ENCODE measurements around the gene SMAD7.

SMAD7 gene

DNA sequence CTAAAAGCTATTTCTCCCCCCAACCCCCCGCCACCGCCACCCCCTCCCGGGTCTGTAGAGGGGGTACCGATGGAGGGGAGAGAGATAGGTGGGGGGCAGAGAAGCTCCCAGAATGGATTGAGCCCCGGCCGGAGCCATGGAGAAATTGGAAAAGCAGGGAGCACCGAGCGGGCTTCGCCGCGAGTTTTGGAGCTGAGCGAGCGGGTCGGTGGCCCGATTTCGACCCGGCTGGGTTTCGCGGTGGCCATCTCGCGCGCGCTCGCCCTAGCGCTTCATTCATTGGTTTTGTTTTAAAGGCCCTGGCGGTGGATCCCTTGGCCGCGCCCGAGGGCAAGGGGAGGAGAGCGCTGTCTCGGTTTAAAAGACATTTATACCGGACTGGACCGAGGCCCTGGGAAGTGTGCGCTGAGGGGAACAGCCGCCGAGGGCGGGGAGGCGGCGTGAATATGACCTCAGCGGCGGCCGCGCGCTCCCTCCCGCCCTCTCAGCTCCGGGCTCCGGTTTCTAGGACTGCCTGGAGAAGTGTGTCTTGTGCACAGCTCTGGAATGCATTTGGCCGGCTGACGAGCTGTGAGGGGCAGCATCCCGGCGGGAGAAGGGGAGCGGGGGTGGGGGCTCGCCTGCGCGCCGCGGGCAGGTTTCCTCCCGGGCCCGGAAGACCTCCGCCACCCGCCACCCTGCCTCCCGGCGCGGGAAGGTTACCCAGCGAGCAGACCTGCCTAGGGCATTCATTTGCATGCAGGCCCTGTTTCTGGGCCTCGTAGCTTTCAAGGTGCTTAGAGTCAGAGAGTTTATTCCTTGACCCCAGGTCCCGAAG, 1.7 kb upstream of the SMAD7 start:
- peak overlapping the region; percentile 94 for H3K27ac ChIP-seq
- no peak for TF ChIP-seq ZFX (IDR thresholded peaks at IDR 0.05; ENCODE audit: borderline replicate concordance)
- TF ChIP-seq, protein P1, sequence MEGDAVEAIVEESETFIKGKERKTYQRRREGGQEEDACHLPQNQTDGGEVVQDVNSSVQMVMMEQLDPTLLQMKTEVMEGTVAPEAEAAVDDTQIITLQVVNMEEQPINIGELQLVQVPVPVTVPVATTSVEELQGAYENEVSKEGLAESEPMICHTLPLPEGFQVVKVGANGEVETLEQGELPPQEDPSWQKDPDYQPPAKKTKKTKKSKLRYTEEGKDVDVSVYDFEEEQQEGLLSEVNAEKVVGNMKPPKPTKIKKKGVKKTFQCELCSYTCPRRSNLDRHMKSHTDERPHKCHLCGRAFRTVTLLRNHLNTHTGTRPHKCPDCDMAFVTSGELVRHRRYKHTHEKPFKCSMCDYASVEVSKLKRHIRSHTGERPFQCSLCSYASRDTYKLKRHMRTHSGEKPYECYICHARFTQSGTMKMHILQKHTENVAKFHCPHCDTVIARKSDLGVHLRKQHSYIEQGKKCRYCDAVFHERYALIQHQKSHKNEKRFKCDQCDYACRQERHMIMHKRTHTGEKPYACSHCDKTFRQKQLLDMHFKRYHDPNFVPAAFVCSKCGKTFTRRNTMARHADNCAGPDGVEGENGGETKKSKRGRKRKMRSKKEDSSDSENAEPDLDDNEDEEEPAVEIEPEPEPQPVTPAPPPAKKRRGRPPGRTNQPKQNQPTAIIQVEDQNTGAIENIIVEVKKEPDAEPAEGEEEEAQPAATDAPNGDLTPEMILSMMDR (IDR thresholded peaks at IDR 0.05), result no peak

DNA sequence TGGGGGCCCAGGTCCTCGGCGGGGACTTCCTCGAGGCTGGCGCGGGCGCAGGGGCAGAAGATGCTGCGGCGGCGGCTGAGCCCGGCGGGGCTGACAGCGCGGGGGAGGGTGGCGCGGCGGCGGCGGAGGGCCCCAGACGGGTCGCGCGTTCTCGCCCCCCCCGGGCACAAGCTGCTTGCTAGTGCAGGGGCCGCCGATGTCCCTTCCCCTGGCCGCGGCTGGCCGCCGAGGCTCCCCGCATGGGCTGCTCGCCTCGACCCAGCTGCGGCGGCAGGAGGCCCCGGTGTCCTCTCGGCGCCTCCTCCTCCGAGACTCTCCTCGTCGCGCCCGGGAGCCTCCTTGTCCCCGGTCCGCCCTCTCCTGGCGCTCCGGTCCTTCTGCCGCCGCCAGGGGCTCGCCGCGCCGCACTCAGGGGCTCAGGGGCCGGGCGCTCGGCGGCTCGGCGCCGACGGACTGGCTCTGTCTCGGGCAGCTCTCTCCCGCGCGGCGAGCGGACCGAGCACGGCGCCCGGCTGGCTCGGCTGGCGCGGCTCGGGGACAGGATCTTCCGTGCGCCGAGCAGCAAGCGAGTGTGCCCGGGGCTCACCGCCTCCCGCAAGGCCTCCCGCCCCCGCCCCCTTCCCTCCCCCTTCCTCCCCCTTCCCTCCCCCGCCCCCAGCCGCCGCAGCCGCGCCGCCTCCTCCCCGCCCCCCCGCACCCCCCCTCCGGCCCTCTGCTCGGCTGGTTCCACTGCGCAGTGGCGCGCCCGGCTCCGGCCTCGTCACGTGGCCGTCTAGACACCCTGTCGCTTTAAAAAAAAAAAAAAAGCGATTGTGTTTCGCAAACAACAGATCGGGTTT, 902 bp upstream of the SMAD7 start:
- TF ChIP-seq, protein P1 (IDR thresholded peaks at IDR 0.05), result peak; percentile 29
- TF ChIP-seq ZFX (IDR thresholded peaks at IDR 0.05; ENCODE audit: borderline replicate concordance), result no peak

DNA sequence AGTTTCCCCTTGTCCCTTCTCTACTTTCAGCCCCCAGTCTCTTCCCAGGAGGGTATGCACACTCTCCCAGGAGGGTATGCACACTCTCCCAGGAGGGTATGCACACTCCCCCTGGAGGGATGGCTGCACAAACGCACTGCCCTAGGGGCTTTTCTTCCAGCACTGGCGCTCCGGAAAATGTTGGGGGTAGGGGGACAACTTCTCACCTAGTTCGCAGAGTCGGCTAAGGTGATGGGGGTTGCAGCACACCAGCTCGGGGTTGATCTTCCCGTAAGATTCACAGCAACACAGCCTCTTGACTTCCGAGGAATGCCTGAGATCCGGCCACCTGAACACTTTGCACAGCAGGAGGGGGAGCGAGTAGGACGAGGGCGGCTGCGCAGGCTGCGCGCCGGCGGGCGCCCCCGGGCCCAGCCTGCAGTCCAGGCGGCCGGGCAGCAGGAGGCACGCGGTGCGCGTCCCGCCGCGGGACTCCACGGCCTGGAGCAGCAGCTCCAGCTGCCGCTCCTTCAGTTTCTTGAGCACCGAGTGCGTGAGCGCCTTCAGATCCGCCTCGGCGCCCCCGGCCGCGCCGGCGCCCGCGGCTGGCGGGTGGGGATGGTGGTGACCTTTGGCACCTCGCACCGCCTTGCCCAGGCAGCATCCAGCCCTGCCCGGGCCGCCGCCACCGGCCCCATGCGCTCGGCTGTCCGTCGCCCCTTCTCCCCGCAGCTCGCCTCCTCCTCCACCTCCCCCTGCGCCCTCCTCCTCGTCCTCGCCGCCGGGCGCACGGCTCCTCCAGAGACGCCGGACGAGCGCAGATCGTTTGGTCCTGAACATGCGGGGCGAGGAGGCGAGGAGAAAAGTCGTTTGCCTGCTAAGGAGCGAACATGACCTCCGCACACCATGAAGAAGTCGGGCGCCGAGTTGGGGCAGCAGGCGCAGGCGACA, 894 bp downstream of the SMAD7 start:
- H3K27ac ChIP-seq, result peak overlapping the region; percentile 94

More for the DNA sequence above, 902 bp upstream of the SMAD7 start:
- H3K27ac ChIP-seq, result peak overlapping the region; percentile 94

DNA sequence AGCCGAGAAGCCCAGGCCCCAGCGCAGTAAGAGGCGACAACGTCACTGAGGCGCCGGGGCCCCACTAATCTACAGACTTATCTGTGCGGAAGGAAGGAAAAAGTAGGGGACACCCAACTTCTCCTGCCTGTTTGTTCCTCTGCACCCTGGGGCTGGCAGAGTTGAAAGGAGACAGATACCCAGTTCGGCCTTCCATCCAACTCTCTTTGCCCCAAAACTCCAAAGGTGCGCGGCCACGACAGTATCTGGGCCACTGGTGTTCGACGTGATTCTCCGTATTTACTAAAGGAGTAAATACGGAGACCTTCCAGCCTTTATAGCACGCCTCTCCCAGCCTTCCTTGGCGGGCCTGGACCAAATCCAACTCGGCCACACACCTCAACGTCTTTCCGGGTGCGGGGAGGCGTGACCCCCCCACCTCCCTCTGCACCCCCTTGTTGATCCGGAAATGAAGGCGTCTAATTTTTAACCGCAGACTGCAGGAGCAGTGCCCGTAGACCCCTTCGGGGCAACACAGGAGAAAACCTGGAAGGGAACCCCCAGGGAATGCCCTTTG, 1.6 kb downstream of the SMAD7 start:
- no peak for TF ChIP-seq ZFX (IDR thresholded peaks at IDR 0.05; ENCODE audit: borderline replicate concordance)
- TF ChIP-seq, protein P1 (IDR thresholded peaks at IDR 0.05), result no peak
- peak overlapping the region; percentile 94 for H3K27ac ChIP-seq

More for the DNA sequence above, 894 bp downstream of the SMAD7 start:
- TF ChIP-seq, protein P1 (IDR thresholded peaks at IDR 0.05), result peak; percentile 31
- no peak for TF ChIP-seq ZFX (IDR thresholded peaks at IDR 0.05; ENCODE audit: borderline replicate concordance)

DNA sequence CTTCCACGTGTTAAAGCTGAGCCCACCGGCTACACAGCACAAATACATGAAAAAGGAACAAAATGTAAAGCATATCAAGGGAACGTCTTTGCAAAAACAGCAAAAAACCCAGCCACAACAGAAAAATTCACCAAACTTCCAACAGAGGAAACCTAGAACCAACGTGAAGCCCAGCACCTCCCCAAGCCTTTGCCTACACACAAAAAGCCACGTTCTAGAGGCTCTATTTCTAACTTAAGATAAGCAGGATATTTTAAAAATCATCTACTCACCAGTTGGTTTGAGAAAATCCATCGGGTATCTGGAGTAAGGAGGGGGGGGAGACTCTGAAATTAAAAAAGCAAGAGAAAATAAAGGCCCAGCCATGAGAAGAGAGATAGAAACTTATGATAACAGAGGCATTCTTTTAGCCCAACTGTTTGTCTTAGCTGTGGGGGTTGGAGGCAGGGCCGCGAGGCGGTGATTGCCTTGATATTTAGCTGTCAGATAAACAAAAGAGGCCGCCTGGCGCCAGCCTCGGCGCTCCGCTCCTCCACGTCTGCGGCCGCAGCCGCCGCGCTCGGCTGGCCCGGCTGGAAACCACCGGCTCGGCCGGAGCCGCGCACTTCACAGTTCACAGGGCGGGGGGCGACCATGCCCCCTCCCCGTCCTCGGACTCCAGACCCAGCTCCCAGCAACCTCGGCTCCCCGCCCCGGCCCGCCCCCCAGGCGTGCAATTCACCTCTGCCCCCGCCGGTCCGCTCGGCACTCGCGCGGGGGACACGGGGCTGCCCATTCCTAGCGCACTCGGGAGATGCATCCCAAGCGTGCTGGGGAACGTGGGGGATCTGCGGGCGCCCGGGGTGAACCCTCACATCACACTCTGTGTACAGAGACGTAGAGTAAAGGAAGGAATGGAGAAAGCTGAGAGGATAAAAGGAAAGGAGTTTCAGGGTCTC, 2.4 kb downstream of the SMAD7 start:
- TF ChIP-seq, protein P1 (IDR thresholded peaks at IDR 0.05), result 0 out of 2 replicates have a peak, but pooled peaks have one; percentile 4
- TF ChIP-seq ZFX (IDR thresholded peaks at IDR 0.05; ENCODE audit: borderline replicate concordance), result no peak
- peak overlapping the region; percentile 94 for H3K27ac ChIP-seq
